ENCODE results near the gene B3GLCT. TPM values are rescaled to one million over a fixed set of nuclear protein-coding genes. Genes with fewer than 3 reads are reported as not detected.

The B3GLCT gene
- total RNA-seq, 2 donors from 2014 or later, result 2.8 to 3.1 TPM

DNA sequence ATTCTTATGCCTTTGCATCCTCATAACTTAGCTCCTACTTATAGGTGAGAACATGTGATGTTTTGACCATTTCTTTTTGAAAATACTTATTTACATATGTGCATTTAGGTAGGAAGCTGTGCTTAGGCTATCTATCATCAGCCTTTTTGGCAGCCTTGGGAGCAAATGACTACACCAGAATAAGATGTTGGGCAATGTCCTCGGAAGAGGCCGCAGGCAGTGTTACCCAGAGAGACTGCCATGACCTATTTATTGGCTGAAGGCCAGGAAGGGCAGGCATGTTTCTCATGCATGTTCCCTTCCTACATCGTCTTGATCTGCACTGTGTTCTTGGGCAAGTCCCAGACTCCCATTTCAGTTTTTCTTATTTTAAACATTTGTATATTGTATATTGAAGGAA lies 122.3 kb downstream of the B3GLCT start:
- DNase-seq, result no peak
- Histone ChIP-seq H3K9me3 (no peaks in the 10 kb centered on the region), H3K4me3 (no peak overlapping the region), H3K9ac (ENCODE audit: low read depth in 2 of 2, low read length in 2 of 2) (no peak overlapping the region), H3K4me1 (no peaks in the 10 kb centered on the region), H3K36me3 (no peaks in the 10 kb centered on the region), H3K27ac (no peak overlapping the region), H3K27me3 (no peaks in the 10 kb centered on the region)
- intact Hi-C loops (cut with DNase I), result no loop called here
- TF ChIP-seq, protein P1, sequence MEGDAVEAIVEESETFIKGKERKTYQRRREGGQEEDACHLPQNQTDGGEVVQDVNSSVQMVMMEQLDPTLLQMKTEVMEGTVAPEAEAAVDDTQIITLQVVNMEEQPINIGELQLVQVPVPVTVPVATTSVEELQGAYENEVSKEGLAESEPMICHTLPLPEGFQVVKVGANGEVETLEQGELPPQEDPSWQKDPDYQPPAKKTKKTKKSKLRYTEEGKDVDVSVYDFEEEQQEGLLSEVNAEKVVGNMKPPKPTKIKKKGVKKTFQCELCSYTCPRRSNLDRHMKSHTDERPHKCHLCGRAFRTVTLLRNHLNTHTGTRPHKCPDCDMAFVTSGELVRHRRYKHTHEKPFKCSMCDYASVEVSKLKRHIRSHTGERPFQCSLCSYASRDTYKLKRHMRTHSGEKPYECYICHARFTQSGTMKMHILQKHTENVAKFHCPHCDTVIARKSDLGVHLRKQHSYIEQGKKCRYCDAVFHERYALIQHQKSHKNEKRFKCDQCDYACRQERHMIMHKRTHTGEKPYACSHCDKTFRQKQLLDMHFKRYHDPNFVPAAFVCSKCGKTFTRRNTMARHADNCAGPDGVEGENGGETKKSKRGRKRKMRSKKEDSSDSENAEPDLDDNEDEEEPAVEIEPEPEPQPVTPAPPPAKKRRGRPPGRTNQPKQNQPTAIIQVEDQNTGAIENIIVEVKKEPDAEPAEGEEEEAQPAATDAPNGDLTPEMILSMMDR (IDR thresholded peaks at IDR 0.05), result no peak

DNA sequence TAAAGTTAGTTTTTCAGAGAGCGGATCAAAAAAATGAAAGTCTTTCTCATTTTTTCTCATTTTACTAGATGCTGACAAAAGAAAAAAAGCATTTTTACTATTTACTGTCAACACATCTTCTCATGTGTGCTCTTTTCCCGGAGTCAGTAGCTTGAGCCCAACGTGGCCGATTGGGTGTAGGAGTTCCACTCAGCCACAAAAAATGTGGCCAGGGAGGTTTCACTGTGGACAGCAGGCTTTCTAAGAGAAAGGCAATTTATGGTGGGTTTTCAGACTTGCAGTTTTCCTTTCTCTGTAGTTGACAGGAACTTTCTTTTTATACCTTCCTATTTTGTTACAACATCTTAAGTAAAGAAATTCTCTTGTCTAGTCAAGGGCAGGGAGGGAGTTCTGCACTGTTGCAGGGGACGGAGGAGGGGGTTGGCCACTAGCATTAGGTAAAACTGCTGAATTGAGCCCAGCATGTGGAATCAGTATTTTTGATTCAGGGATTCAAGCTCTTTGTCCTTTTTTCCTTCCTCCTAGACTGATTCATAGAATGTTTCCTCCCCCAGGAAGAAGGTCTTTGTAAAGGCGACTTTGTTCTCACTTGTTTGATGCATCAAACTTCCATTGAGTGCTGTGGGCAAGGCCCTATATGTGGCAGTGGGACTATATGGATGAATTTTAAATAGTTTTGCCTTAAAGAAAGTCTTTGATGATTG lies 123.1 kb downstream of the B3GLCT start:
- no peaks in the 10 kb centered on the region for H3K4me1 ChIP-seq
- H3K36me3 ChIP-seq, result no peaks in the 10 kb centered on the region
- no peak overlapping the region for H3K27ac ChIP-seq
- H3K27me3 ChIP-seq, result no peaks in the 10 kb centered on the region
- intact Hi-C loops (cut with DNase I), result no loop called here
- H3K9me3 ChIP-seq, result no peaks in the 10 kb centered on the region
- no peak overlapping the region for H3K4me3 ChIP-seq
- TF ChIP-seq, protein P1 (IDR thresholded peaks at IDR 0.05), result no peak
- H3K9ac ChIP-seq (ENCODE audit: low read depth in 2 of 2, low read length in 2 of 2), result no peak overlapping the region
- no peak for DNase-seq

DNA sequence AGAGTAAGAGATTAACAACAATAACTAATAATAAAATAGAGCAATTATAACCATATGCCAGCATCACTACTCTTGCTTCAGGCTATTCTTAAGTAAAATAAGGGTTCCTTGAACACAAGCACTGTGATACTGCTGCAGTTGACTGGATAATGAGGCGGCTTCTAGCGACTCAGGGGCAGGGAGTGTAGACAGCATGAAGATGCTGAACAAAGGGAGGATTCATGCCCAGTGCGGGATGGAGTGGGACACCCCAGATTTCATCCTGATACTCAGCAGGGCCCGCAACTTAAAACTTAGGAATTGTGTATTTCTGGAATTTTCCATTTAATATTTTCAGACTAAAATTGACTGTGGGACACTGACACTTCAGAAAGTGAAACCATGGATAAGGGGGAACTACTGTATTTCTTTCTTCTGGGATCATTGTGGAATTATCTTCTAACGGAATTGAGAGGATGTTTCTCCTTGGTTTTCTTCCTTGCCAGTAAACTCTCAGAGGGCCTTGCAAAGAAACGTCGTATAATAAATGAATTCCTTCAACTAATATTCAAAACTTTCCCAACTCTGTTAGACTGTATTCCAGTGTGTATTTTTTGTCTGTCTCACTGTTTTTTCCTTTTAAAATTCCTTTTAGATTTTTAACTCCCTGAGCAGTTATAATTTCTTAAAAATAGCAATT lies 127.5 kb downstream of the B3GLCT start:
- Histone ChIP-seq H3K9me3 (no peaks in the 10 kb centered on the region), H3K27ac (no peak overlapping the region), H3K36me3 (no peaks in the 10 kb centered on the region), H3K4me1 (no peaks in the 10 kb centered on the region), H3K27me3 (no peaks in the 10 kb centered on the region), H3K9ac (ENCODE audit: low read depth in 2 of 2, low read length in 2 of 2) (no peak overlapping the region), H3K4me3 (no peak overlapping the region)
- no peak for DNase-seq
- intact Hi-C loops (cut with DNase I), result no loop called here
- TF ChIP-seq, protein P1 (IDR thresholded peaks at IDR 0.05), result no peak

DNA sequence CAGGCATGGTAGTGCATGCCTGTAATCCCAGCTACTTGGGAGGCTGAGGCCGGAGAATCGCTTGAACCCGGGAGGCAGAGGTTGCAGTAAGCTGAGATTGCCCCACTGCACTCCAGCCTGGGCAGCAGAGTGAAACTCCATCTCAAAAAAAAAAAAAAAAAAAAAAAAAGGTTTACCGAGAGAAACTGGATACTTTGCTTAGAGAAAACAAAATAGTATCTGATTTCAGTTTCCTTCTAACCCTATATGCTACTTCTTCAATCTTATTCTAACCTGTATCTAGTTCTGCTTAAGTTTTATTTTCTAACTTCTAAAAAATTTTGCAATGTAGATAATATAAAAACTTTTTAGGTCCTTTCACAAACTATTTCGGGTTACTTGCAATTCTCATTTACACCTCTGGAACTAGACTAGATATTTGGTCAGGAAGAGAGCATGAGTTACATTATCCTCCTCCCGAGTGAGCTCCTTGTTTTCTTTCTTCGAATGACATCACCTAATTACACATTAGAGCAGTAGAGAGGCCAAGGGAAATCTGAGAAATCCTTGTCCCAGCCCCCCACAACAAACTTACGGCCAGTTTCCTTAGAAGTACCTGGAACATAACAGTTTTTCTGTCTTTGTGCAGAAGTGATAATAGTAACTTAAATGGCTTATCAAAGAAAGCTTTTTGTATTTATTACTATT lies 128.9 kb downstream of the B3GLCT start:
- Histone ChIP-seq H3K27ac (no peak overlapping the region), H3K9me3 (no peaks in the 10 kb centered on the region), H3K9ac (ENCODE audit: low read depth in 2 of 2, low read length in 2 of 2) (no peak overlapping the region), H3K4me1 (no peaks in the 10 kb centered on the region), H3K27me3 (no peaks in the 10 kb centered on the region), H3K36me3 (no peaks in the 10 kb centered on the region), H3K4me3 (no peak overlapping the region)
- no peak for DNase-seq
- intact Hi-C loops (cut with DNase I), result no loop called here
- TF ChIP-seq, protein P1 (IDR thresholded peaks at IDR 0.05), result no peak

DNA sequence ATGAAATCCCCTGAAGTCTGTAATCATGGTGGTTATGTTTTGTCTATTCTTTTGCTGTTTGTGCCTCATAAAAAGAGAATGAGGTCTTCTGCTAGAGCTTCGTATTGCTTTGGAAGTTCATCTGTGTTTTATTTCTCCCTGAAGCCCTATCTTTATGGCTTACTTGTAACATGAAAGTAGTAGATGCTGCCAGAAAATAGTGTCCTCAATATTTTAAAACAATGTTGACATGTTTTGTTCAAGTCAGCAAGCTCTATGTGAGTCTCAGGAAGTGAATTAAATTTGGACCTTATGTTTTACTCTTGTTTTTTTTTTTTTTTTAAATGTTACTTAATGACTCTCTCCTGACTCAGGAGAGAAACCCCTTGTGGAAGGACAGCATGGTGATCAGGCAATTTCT lies 130.5 kb downstream of the B3GLCT start:
- H3K4me3 ChIP-seq, result no peak overlapping the region
- intact Hi-C loops (cut with DNase I), result no loop called here
- H3K27ac ChIP-seq, result no peak overlapping the region
- no peaks in the 10 kb centered on the region for H3K4me1 ChIP-seq
- no peak overlapping the region for H3K9ac ChIP-seq (ENCODE audit: low read depth in 2 of 2, low read length in 2 of 2)
- TF ChIP-seq, protein P1 (IDR thresholded peaks at IDR 0.05), result no peak
- H3K36me3 ChIP-seq, result no peaks in the 10 kb centered on the region
- H3K9me3 ChIP-seq, result no peaks in the 10 kb centered on the region
- DNase-seq, result no peak
- no peaks in the 10 kb centered on the region for H3K27me3 ChIP-seq

All from colonic mucosa (tissue), 4 donors.